ENCODE results near the gene SHFL. TPM values are rescaled to one million over a fixed set of nuclear protein-coding genes. Genes with fewer than 3 reads are reported as not detected.

The SHFL gene
- total and polyA plus RNA-seq, 2 of the 8 experiments (the other 6 are each of a cell fraction or from before 2014, with no cell fraction given), result 25.3 to 37.1 TPM

GRCh38 chr19:10037809-10038208 lies 48.3 kb upstream of the SHFL start (continued):
- TF ChIP-seq, protein P1, sequence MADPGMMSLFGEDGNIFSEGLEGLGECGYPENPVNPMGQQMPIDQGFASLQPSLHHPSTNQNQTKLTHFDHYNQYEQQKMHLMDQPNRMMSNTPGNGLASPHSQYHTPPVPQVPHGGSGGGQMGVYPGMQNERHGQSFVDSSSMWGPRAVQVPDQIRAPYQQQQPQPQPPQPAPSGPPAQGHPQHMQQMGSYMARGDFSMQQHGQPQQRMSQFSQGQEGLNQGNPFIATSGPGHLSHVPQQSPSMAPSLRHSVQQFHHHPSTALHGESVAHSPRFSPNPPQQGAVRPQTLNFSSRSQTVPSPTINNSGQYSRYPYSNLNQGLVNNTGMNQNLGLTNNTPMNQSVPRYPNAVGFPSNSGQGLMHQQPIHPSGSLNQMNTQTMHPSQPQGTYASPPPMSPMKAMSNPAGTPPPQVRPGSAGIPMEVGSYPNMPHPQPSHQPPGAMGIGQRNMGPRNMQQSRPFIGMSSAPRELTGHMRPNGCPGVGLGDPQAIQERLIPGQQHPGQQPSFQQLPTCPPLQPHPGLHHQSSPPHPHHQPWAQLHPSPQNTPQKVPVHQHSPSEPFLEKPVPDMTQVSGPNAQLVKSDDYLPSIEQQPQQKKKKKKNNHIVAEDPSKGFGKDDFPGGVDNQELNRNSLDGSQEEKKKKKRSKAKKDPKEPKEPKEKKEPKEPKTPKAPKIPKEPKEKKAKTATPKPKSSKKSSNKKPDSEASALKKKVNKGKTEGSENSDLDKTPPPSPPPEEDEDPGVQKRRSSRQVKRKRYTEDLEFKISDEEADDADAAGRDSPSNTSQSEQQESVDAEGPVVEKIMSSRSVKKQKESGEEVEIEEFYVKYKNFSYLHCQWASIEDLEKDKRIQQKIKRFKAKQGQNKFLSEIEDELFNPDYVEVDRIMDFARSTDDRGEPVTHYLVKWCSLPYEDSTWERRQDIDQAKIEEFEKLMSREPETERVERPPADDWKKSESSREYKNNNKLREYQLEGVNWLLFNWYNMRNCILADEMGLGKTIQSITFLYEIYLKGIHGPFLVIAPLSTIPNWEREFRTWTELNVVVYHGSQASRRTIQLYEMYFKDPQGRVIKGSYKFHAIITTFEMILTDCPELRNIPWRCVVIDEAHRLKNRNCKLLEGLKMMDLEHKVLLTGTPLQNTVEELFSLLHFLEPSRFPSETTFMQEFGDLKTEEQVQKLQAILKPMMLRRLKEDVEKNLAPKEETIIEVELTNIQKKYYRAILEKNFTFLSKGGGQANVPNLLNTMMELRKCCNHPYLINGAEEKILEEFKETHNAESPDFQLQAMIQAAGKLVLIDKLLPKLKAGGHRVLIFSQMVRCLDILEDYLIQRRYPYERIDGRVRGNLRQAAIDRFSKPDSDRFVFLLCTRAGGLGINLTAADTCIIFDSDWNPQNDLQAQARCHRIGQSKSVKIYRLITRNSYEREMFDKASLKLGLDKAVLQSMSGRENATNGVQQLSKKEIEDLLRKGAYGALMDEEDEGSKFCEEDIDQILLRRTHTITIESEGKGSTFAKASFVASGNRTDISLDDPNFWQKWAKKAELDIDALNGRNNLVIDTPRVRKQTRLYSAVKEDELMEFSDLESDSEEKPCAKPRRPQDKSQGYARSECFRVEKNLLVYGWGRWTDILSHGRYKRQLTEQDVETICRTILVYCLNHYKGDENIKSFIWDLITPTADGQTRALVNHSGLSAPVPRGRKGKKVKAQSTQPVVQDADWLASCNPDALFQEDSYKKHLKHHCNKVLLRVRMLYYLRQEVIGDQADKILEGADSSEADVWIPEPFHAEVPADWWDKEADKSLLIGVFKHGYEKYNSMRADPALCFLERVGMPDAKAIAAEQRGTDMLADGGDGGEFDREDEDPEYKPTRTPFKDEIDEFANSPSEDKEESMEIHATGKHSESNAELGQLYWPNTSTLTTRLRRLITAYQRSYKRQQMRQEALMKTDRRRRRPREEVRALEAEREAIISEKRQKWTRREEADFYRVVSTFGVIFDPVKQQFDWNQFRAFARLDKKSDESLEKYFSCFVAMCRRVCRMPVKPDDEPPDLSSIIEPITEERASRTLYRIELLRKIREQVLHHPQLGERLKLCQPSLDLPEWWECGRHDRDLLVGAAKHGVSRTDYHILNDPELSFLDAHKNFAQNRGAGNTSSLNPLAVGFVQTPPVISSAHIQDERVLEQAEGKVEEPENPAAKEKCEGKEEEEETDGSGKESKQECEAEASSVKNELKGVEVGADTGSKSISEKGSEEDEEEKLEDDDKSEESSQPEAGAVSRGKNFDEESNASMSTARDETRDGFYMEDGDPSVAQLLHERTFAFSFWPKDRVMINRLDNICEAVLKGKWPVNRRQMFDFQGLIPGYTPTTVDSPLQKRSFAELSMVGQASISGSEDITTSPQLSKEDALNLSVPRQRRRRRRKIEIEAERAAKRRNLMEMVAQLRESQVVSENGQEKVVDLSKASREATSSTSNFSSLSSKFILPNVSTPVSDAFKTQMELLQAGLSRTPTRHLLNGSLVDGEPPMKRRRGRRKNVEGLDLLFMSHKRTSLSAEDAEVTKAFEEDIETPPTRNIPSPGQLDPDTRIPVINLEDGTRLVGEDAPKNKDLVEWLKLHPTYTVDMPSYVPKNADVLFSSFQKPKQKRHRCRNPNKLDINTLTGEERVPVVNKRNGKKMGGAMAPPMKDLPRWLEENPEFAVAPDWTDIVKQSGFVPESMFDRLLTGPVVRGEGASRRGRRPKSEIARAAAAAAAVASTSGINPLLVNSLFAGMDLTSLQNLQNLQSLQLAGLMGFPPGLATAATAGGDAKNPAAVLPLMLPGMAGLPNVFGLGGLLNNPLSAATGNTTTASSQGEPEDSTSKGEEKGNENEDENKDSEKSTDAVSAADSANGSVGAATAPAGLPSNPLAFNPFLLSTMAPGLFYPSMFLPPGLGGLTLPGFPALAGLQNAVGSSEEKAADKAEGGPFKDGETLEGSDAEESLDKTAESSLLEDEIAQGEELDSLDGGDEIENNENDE (IDR thresholded peaks at IDR 0.05; ENCODE audit: insufficient replicate concordance, low read length), result no peak
- no peak for TF ChIP-seq CHD2 (IDR thresholded peaks at IDR 0.05; ENCODE audit: low read length)
- TF ChIP-seq EZH2 (IDR thresholded peaks at IDR 0.05; ENCODE audit: low read depth, low read length, severe bottlenecking), result no peak
- TF ChIP-seq CREB1 (IDR thresholded peaks at IDR 0.05), result no peak
